Lower leg skin (tissue), 4 donors: Measurements from ENCODE around the gene WDR70. TPM values are rescaled to one million over a fixed set of nuclear protein-coding genes. Genes with fewer than 3 reads are reported as not detected.

Experiments used
- DNase-seq, 2 donors: peaks; one replicate each; pipeline ENCODE4 v3.0.0-alpha.2; 2019; ENCODE audit warnings: low spot score in 2 of 2
- H3K4me3 ChIP-seq: fragments of 200-600 bp; sonication (generic); 2 replicates; pipeline ENCODE4 v1.5.1; 2017; ENCODE audit warnings: mild to moderate bottlenecking, low read depth; ENCODE audit not compliant: poor library complexity, severe bottlenecking
- POLR2A ChIP-seq, 2 donors: fragments of 450-650 bp; IDR thresholded peaks; one replicate each; pipeline ENCODE4 v1.6.1; 2016 to 2017; ENCODE audit warnings: antibody characterized with exemption in 2 of 2, mild to moderate bottlenecking in 1 of 2, moderate library complexity in 1 of 2
- WGBS, 2 donors: methylation state at CpG; one replicate each; pipeline ENCODE4 v1.1.5; 2018; 5-methylcytosine and 5-hydroxymethylcytosine counted together
- intact Hi-C: fragments of 100-400 bp; cut with DNase I; formaldehyde crosslinking; loops from one replicate; pipeline ENCODE4 v1.15.0; 2023; ENCODE audit warnings: low total_unique reads
- total RNA-seq, 4 donors: library from RNA; depleted of rRNA; stranded (reverse); fragments of >200 nt; gene quantifications; one replicate each; pipeline ENCODE4 v1.1.0, GENCODE V29; 2016
- TF ChIP-seq, protein P1 (sequence below), 3 donors: fragments of 450-650 bp; IDR thresholded peaks; one replicate each; pipeline ENCODE4 v1.5.1; 2016; ENCODE audit warnings: antibody characterized with exemption in 3 of 3, mild to moderate bottlenecking in 3 of 3, moderate library complexity in 2 of 3

The WDR70 gene
- total RNA-seq, 4 donors from 2014 or later, result 19.1 to 25.5 (median 23.7) TPM

- no peak for DNase-seq
- H3K4me3 ChIP-seq, result no peak overlapping the region
- TF ChIP-seq POLR2A (IDR thresholded peaks at IDR 0.05), result no peak
- TF ChIP-seq, protein P1, sequence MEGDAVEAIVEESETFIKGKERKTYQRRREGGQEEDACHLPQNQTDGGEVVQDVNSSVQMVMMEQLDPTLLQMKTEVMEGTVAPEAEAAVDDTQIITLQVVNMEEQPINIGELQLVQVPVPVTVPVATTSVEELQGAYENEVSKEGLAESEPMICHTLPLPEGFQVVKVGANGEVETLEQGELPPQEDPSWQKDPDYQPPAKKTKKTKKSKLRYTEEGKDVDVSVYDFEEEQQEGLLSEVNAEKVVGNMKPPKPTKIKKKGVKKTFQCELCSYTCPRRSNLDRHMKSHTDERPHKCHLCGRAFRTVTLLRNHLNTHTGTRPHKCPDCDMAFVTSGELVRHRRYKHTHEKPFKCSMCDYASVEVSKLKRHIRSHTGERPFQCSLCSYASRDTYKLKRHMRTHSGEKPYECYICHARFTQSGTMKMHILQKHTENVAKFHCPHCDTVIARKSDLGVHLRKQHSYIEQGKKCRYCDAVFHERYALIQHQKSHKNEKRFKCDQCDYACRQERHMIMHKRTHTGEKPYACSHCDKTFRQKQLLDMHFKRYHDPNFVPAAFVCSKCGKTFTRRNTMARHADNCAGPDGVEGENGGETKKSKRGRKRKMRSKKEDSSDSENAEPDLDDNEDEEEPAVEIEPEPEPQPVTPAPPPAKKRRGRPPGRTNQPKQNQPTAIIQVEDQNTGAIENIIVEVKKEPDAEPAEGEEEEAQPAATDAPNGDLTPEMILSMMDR (IDR thresholded peaks at IDR 0.05), result no peak
- intact Hi-C loops, result no loop called here
Observed at GRCh38 chr5:37549411-37549810, 170.3 kb downstream of the WDR70 start.

DNA sequence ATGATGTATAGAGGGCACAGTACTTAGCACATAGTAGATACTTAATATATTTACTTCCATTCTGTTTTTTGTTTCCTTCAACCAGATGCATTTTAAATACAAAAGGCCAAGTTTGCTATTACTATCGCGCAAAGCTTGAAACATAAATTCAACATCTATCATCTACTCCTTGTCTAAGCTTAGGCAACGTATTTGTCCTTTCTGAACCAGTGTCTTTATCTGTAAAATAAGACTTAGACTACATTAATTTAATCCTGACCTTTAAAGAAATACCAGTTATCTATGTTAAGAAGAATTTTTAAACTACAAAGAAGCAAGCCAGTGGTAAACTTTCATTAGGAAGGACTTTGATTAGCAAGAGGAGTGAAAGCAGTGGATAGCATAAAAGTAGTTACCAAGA, 173.0 kb downstream of the WDR70 start:
- intact Hi-C loops, result no loop called here
- 97 to 98% methylated on average over 3 of the region's 3 CpGs for WGBS, 2 donors
- H3K4me3 ChIP-seq, result no peak overlapping the region
- no peak for TF ChIP-seq POLR2A (IDR thresholded peaks at IDR 0.05)
- TF ChIP-seq, protein P1 (IDR thresholded peaks at IDR 0.05), result no peak
- DNase-seq, result no peak

DNA sequence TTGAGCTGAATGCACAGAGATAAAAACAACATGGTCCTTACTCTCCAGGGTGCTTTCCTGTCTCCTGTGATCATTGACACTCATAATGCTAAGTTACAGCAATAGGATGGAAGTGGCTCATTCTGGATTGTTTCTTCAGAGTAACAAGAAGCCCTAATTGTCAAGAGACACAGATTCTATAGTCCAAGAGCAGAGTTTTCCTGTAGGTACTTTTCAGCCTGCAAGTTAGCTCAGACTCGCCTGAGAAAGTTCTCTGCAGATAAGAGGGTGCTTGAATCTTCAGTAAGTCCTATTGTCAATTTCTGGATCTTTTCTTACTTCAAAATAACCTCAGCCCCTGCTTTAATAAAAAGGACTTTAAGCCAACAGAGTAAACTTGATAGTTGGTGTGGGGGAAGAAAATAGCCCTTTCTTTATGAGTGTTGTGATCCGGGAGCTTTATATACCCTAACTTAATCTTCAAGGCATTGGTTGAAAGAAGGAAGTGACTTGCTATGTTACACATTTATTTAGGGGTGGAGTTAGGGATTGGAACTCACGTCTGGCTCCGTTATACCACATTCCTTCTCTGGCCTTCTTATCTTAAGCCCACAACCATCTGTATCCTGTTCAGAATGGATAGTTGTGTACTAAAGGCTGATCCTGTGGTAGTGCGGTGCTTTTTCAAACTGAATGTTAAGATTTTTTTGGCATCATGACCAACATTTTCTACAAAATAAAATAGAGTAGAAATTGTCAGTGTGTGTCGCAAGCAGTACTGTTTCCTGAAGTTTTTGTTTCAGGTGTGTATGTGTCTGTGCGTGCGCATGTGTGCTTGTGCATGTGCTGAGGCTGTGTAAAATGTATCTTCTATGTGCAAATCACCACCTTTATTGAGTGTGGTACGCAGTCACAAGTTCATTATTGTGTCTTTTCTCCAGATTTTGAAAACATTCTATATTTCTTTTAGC, 173.9 kb downstream of the WDR70 start:
- intact Hi-C loops, result no loop called here
- H3K4me3 ChIP-seq, result no peak overlapping the region
- no peak for DNase-seq
- TF ChIP-seq POLR2A (IDR thresholded peaks at IDR 0.05), result no peak
- TF ChIP-seq, protein P1 (IDR thresholded peaks at IDR 0.05), result no peak
- 75 to 76% methylated on average over 9 of the region's 9 CpGs for whole genome bisulfite sequencing, 2 donors

- no peak for DNase-seq
- 86 to 91% methylated on average over 2 of the region's 2 CpGs for WGBS, 2 donors
- TF ChIP-seq, protein P1 (IDR thresholded peaks at IDR 0.05), result no peak
- intact Hi-C loops, result no loop called here
- H3K4me3 ChIP-seq, result no peak overlapping the region
Observed at GRCh38 chr5:37553720-37554404, 174.7 kb downstream of the WDR70 start.

- 70 to 94% methylated on average over 2 of the region's 2 CpGs for WGBS, 2 donors
- H3K4me3 ChIP-seq, result no peak overlapping the region
- intact Hi-C loops, result no loop called here
- TF ChIP-seq, protein P1 (IDR thresholded peaks at IDR 0.05), result no peak
- TF ChIP-seq POLR2A (IDR thresholded peaks at IDR 0.05), result no peak
- DNase-seq, result no peak
Observed at GRCh38 chr5:37554405-37554739, 175.3 kb downstream of the WDR70 start.
